Measurements from ENCODE around the gene MMEL1. TPM values are rescaled to one million over a fixed set of nuclear protein-coding genes. Genes with fewer than 3 reads are reported as not detected.

The MMEL1 gene
- total and polyA plus RNA-seq, 2 experiments from 2014 or later: 0.57 to 0.90 TPM

DNA sequence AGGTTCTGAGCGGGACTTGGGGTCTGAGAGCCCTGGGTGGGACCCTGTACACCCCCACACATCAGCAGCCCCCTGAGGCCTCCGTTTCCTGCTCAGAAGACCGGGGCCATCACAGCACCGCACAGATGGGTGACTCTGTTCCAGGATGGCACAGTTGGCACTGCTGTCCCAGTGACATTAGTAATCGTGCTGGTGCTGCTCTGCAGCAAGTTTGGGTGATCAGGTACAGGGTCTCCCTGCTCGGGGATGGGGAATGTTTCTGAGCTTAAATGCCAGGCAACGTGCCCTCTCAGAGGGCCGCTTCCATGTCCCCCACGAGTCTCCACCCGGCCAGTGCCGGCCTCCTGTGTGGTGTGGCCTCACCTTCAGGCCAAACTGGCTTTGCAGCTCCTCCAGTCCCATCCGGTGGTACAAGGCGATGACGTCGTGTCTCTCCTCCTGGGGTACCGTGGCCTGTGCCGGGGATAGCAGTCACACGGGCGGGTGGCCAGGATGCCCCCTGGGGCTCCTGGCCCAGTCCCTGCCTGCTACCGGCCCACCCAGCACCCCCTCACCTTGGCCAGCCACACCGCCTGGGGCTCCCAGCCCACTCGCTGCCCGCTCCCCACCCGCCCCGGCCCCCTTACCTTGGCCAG is 29.2 kb downstream of the MMEL1 start (continued):
- TF ChIP-seq, protein P1, sequence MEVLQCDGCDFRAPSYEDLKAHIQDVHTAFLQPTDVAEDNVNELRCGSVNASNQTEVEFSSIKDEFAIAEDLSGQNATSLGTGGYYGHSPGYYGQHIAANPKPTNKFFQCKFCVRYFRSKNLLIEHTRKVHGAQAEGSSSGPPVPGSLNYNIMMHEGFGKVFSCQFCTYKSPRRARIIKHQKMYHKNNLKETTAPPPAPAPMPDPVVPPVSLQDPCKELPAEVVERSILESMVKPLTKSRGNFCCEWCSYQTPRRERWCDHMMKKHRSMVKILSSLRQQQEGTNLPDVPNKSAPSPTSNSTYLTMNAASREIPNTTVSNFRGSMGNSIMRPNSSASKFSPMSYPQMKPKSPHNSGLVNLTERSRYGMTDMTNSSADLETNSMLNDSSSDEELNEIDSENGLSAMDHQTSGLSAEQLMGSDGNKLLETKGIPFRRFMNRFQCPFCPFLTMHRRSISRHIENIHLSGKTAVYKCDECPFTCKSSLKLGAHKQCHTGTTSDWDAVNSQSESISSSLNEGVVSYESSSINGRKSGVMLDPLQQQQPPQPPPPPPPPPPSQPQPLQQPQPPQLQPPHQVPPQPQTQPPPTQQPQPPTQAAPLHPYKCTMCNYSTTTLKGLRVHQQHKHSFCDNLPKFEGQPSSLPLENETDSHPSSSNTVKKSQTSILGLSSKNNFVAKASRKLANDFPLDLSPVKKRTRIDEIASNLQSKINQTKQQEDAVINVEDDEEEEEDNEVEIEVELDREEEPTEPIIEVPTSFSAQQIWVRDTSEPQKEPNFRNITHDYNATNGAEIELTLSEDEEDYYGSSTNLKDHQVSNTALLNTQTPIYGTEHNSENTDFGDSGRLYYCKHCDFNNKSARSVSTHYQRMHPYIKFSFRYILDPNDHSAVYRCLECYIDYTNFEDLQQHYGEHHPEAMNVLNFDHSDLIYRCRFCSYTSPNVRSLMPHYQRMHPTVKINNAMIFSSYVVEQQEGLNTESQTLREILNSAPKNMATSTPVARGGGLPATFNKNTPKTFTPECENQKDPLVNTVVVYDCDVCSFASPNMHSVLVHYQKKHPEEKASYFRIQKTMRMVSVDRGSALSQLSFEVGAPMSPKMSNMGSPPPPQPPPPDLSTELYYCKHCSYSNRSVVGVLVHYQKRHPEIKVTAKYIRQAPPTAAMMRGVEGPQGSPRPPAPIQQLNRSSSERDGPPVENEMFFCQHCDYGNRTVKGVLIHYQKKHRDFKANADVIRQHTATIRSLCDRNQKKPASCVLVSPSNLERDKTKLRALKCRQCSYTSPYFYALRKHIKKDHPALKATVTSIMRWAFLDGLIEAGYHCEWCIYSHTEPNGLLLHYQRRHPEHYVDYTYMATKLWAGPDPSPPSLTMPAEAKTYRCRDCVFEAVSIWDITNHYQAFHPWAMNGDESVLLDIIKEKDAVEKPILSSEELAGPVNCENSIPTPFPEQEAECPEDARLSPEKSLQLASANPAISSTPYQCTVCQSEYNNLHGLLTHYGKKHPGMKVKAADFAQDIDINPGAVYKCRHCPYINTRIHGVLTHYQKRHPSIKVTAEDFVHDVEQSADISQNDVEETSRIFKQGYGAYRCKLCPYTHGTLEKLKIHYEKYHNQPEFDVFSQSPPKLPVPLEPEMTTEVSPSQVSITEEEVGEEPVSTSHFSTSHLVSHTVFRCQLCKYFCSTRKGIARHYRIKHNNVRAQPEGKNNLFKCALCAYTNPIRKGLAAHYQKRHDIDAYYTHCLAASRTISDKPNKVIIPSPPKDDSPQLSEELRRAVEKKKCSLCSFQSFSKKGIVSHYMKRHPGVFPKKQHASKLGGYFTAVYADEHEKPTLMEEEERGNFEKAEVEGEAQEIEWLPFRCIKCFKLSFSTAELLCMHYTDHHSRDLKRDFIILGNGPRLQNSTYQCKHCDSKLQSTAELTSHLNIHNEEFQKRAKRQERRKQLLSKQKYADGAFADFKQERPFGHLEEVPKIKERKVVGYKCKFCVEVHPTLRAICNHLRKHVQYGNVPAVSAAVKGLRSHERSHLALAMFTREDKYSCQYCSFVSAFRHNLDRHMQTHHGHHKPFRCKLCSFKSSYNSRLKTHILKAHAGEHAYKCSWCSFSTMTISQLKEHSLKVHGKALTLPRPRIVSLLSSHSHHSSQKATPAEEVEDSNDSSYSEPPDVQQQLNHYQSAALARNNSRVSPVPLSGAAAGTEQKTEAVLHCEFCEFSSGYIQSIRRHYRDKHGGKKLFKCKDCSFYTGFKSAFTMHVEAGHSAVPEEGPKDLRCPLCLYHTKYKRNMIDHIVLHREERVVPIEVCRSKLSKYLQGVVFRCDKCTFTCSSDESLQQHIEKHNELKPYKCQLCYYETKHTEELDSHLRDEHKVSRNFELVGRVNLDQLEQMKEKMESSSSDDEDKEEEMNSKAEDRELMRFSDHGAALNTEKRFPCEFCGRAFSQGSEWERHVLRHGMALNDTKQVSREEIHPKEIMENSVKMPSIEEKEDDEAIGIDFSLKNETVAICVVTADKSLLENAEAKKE (CRISPR knock-in tag; IDR thresholded peaks at IDR 0.05): no peak
- TF ChIP-seq JUNB (IDR thresholded peaks at IDR 0.05; ENCODE audit: unreplicated experiment) (no peak), CREB1 (CRISPR knock-in tag; IDR thresholded peaks at IDR 0.05; ENCODE audit: low read depth) (no peak), EZH2 (IDR thresholded peaks at IDR 0.05; ENCODE audit: low read depth, unreplicated experiment) (no peak), STAT1 (IDR thresholded peaks at IDR 0.05; ENCODE audit: unreplicated experiment) (no peak), EZH2phosphoT487 (IDR thresholded peaks at IDR 0.05; ENCODE audit: unreplicated experiment) (no peak), POLR2AphosphoS5 (IDR thresholded peaks at IDR 0.05; ENCODE audit: low read depth) (no peak), ZNF331 (CRISPR knock-in tag; IDR thresholded peaks at IDR 0.05; ENCODE audit: low read depth) (no peak)
- TF ChIP-seq, protein P2, sequence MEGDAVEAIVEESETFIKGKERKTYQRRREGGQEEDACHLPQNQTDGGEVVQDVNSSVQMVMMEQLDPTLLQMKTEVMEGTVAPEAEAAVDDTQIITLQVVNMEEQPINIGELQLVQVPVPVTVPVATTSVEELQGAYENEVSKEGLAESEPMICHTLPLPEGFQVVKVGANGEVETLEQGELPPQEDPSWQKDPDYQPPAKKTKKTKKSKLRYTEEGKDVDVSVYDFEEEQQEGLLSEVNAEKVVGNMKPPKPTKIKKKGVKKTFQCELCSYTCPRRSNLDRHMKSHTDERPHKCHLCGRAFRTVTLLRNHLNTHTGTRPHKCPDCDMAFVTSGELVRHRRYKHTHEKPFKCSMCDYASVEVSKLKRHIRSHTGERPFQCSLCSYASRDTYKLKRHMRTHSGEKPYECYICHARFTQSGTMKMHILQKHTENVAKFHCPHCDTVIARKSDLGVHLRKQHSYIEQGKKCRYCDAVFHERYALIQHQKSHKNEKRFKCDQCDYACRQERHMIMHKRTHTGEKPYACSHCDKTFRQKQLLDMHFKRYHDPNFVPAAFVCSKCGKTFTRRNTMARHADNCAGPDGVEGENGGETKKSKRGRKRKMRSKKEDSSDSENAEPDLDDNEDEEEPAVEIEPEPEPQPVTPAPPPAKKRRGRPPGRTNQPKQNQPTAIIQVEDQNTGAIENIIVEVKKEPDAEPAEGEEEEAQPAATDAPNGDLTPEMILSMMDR (conservative IDR thresholded peaks at IDR 0.05; ENCODE audit: low read depth in 2 of 2): no peak

All from GM23338 (cell line).